Muscle layer of duodenum (tissue), 2 donors: ENCODE data around the gene GPR139.

Experiments
- H3K27ac ChIP-seq: one replicate; pipeline ENCODE4 v1.7.0; 2013; ENCODE audit warnings: mild to moderate bottlenecking, low read length
- H3K27me3 ChIP-seq: one replicate; pipeline ENCODE4 v1.7.0; 2013; ENCODE audit warnings: low read depth, mild to moderate bottlenecking, control low read depth, low read length
- H3K36me3 ChIP-seq, 2 donors: one replicate each; pipeline ENCODE4 v1.7.0; 2013; ENCODE audit warnings: low read length in 2 of 2, control low read depth in 1 of 2, mild to moderate bottlenecking in 1 of 2; ENCODE audit not compliant: insufficient read depth in 2 of 2, control insufficient read depth in 1 of 2
- H3K4me1 ChIP-seq, 2 donors: one replicate each; pipeline ENCODE4 v1.7.0; 2013; ENCODE audit warnings: low read length in 2 of 2, mild to moderate bottlenecking in 2 of 2, control low read depth in 1 of 2, moderate library complexity in 1 of 2; ENCODE audit not compliant: insufficient read depth in 2 of 2, control insufficient read depth in 1 of 2
- H3K4me3 ChIP-seq, 2 donors: one replicate each; pipeline ENCODE4 v1.7.0; 2013; ENCODE audit warnings: low read length in 2 of 2, low read depth in 1 of 2, mild to moderate bottlenecking in 1 of 2
- H3K9me3 ChIP-seq, 2 donors: one replicate each; pipeline ENCODE4 v1.7.0; 2013; ENCODE audit warnings: low read length in 2 of 2, control low read depth in 1 of 2, mild to moderate bottlenecking in 1 of 2; ENCODE audit not compliant: control insufficient read depth in 1 of 2
- donor health status: healthy.

GPR139 gene

GRCh38 chr16:20016234-20016633, 57.5 kb downstream of the GPR139 start:
- Histone ChIP-seq H3K4me1 (no peaks in the 10 kb centered on the region), H3K9me3 (no peaks in the 10 kb centered on the region), H3K36me3 (no peaks in the 10 kb centered on the region), H3K27me3 (no peaks in the 10 kb centered on the region), H3K27ac (no peak overlapping the region), H3K4me3 (no peak overlapping the region)

GRCh38 chr16:20004931-20005330, 68.8 kb downstream of the GPR139 start:
- H3K4me1 ChIP-seq: no peaks in the 10 kb centered on the region
- H3K4me3 ChIP-seq: no peak overlapping the region
- no peaks in the 10 kb centered on the region for H3K36me3 ChIP-seq
- no peak overlapping the region for H3K27ac ChIP-seq
- no peaks in the 10 kb centered on the region for H3K27me3 ChIP-seq
- peaks cover 0 to 6% of the 10 kb centered on the region in 2 donors for H3K9me3 ChIP-seq

DNA sequence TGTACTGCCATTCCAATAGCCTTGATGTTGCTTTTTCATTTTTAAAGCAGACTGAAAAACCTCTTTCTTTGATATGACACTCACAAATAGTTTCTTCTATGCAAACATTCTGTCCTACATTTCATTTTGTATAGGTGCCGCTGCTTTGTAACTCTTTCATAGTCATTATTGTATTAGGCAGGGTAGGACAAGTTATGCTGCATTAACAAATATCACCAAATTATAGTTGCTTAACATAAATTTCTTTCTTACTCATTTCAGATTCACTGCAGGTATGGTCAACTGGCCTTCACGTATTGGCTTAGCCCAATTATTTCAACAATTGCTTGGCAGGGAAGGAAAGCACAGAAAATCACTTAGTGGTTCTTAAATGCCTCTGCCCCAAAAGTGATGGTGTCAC, 70.8 kb downstream of the GPR139 start:
- Histone ChIP-seq H3K36me3 (no peaks in the 10 kb centered on the region), H3K27me3 (no peaks in the 10 kb centered on the region), H3K27ac (no peak overlapping the region), H3K4me1 (no peaks in the 10 kb centered on the region), H3K4me3 (no peak overlapping the region), H3K9me3 (peaks cover 0 to 4% of the 10 kb centered on the region in 2 donors)

- no peak overlapping the region for H3K4me3 ChIP-seq
- H3K36me3 ChIP-seq: no peaks in the 10 kb centered on the region
- H3K4me1 ChIP-seq: no peaks in the 10 kb centered on the region
- peaks cover 0 to 4% of the 10 kb centered on the region in 2 donors for H3K9me3 ChIP-seq
- H3K27me3 ChIP-seq: no peaks in the 10 kb centered on the region
- H3K27ac ChIP-seq: no peak overlapping the region
Measured at GRCh38 chr16:20001856-20002707, 71.6 kb downstream of the GPR139 start.

- no peaks in the 10 kb centered on the region for H3K36me3 ChIP-seq
- H3K4me3 ChIP-seq: no peak overlapping the region
- no peaks in the 10 kb centered on the region for H3K9me3 ChIP-seq
- H3K27me3 ChIP-seq: no peaks in the 10 kb centered on the region
- no peak overlapping the region for H3K27ac ChIP-seq
- H3K4me1 ChIP-seq: no peaks in the 10 kb centered on the region
Measured at GRCh38 chr16:19997734-19998133, 76.0 kb downstream of the GPR139 start.

- no peaks in the 10 kb centered on the region for H3K9me3 ChIP-seq
- H3K4me1 ChIP-seq: no peaks in the 10 kb centered on the region
- no peak overlapping the region for H3K27ac ChIP-seq
- no peaks in the 10 kb centered on the region for H3K27me3 ChIP-seq
- H3K36me3 ChIP-seq: no peaks in the 10 kb centered on the region
- no peak overlapping the region for H3K4me3 ChIP-seq
Measured at GRCh38 chr16:19997264-19997663, 76.4 kb downstream of the GPR139 start.

GRCh38 chr16:19994466-19995170, 79.1 kb downstream of the GPR139 start:
- Histone ChIP-seq H3K27me3 (no peaks in the 10 kb centered on the region), H3K4me1 (no peaks in the 10 kb centered on the region), H3K27ac (no peak overlapping the region), H3K4me3 (no peak overlapping the region), H3K36me3 (no peaks in the 10 kb centered on the region), H3K9me3 (no peaks in the 10 kb centered on the region)

GRCh38 chr16:19991614-19992013, 82.1 kb downstream of the GPR139 start:
- no peak overlapping the region for H3K27ac ChIP-seq
- no peak overlapping the region for H3K4me3 ChIP-seq
- H3K4me1 ChIP-seq: no peaks in the 10 kb centered on the region
- H3K9me3 ChIP-seq: no peaks in the 10 kb centered on the region
- H3K27me3 ChIP-seq: no peaks in the 10 kb centered on the region
- no peaks in the 10 kb centered on the region for H3K36me3 ChIP-seq

DNA sequence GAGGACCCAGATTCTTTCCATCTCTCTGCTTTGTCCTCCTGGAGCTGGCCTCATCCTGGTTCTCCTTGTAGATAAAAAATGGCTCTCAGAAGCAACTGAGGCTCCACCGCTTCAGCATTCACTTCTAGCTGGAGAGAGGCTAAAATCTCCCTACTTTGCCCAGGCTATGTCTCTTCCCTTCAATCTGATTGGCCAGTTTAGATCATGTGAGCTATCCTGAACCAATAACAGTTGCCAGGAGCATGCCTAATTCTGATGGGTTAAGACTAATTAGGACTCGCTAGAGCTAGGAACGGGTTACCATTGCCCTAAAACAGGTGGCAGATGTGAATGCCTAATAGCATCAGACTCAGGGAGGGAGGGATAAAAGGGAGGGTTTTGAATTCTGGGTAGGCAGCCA, 89.6 kb downstream of the GPR139 start:
- Histone ChIP-seq H3K27me3 (no peaks in the 10 kb centered on the region), H3K27ac (no peak overlapping the region), H3K36me3 (no peaks in the 10 kb centered on the region), H3K9me3 (peaks cover 0 to 5% of the 10 kb centered on the region in 2 donors), H3K4me3 (no peak overlapping the region), H3K4me1 (no peaks in the 10 kb centered on the region)
